Inflammatory macrophage treated with lipopolysaccharide for 4 hours (primary cell): ENCODE results near the gene ECE1.

Experiments
- DNase-seq: peaks from one replicate; pipeline ENCODE4 v3.0.0-alpha.2; 2020

The ECE1 gene

DNA sequence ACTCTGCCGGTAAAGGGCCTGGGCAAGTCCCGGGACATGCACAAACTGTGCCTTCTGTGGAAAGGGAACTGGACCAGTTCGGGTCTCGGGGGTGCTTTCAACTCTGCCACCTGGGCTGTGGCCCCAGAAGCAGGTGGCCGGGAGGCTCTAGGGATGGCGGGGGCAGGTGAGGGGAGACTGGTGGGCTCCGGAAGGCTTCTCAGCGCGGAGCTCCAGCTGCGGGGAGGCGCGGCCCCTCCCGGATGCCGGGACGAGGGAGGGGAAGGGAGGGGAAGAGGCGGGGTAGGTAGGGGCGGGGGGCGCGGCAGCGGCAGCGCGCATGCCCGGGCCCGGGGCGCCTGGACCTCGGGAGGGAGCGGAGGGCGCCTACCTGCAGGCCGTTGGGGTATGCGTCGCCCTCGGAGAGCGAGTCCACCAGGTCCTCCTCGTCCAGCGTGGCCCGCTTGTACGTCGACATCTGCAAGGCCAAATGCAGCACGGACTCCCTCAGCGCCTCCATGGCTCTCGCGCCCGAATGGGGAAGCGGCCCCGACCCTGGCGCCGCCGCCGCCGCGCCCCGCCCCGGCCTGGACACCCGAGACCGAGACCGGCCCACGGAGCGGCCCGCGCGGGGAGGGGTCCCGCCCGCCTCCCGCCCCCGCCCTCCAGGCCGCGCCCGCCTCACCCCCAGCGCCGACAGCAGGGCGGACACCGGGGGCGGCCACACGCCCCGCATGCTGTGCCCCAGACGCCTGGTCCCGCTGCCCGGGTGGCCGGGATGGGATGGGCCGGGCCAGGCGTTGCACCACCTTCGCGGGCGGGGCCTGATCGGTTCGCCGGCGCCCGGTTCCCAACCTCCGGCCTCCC lies at the start of gene ECE1:
Gene ECE1 (minus strand): TSS at position 764 of the 846 bp plus-strand sequence. CDS start 49 bp downstream, at position 715.
- DNase-seq: peak; percentile 60

DNA sequence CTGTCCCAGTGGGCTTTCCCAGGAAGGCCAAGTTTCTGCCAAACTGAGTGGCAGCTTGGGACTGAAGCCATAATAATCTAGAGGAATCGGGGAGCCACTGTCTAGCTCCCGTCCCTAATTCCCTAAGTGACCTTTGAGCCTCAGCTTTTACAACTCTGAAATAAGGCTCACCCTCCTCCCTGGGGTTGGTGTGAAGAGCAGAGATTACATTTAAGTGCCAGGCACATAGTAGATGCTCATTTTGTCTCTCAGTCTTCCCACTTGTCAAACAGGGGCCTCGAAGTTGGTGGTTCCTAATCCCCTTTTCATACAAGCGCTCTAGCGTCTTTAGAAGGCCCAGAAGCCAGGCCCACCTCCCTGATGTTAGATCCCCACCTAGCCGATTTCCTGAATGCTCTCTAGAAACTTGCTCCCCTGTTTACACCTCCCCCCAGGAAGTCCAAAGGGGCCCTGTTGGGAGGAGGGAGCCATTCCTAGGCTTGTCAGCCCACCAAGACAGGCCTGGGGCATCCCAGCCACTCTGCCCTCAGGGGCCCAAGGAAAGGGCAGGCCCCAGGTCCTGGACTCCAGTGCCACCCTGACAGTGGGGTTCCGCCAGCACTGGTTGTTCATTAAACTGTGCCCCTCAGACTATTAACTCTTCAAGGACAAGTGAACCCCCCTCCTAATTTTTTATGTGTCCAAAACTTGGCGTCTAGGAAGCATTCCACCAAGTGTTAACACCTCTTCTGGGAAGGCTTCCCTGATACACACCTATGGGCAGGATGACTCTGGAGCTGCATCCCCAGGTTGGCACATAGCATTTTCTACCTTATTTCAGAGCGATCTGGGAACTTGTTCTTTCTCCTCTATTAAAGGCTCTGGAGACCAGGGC lies 49.3 kb upstream of the ECE1 start:
- DNase-seq: no peak

- no peak for DNase-seq
Observed at GRCh38 chr1:21338573-21339355, 48.5 kb upstream of the ECE1 start.

- peak; percentile 92 for DNase-seq
Observed at GRCh38 chr1:21337928-21338572, 47.8 kb upstream of the ECE1 start.

- DNase-seq: peak; percentile 51
Observed at GRCh38 chr1:21337454-21337927, 47.2 kb upstream of the ECE1 start.

GRCh38 chr1:21337010-21337437 lies 46.8 kb upstream of the ECE1 start:
- DNase-seq: no peak

DNA sequence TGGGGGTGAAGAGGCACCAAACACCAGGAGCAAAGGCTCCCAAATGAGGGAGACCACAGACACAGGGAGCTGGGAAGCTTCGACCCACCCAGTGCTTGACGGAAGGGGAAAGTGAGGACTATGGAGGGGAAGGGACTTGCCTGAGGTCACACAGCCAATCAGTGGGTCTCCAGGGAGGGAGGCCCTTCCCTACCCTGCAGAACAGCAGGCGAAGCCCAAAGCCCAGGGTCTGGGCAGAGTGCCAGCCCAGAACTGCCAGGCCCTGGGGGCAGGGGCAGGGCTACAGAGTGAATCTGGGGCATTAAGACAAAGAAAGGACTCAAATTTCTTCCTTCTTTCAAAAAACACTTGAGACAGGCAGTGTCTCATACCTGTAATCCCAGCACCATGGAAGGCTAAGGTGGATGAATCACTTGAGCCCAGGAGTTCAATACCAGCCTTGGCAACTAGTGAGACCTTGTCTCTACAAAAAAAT lies 45.5 kb upstream of the ECE1 start:
- DNase-seq: no peak

DNA sequence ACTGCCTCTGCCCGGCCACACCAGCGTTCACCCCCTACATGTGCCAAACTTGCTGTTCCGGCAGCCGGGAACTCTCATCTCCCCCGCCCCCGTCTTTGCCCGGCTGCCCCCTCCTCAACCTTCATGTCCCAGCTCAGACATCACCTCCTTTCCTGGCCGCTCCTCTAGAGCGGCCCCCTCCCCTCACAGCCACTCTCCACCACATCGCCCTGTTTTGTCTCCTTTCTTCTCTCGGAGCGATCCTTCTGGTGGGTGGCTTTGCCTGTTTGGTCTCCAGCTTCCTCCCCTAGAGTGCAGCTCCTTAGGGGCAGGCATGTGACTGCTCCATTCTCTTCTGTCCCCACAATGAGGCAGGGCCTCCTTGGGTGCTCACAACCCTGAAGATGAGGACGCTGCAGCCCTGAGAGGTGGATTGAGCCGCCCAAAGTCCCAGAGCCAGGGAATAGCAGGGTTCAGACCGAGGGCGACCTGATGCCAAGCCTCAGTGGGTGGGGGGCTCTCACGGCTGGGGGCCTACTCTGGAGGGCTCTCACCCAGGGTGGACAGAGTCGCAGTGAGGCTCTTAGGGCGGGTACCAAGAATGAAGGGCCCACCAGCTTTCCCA lies 44.9 kb upstream of the ECE1 start:
- DNase-seq: no peak

DNA sequence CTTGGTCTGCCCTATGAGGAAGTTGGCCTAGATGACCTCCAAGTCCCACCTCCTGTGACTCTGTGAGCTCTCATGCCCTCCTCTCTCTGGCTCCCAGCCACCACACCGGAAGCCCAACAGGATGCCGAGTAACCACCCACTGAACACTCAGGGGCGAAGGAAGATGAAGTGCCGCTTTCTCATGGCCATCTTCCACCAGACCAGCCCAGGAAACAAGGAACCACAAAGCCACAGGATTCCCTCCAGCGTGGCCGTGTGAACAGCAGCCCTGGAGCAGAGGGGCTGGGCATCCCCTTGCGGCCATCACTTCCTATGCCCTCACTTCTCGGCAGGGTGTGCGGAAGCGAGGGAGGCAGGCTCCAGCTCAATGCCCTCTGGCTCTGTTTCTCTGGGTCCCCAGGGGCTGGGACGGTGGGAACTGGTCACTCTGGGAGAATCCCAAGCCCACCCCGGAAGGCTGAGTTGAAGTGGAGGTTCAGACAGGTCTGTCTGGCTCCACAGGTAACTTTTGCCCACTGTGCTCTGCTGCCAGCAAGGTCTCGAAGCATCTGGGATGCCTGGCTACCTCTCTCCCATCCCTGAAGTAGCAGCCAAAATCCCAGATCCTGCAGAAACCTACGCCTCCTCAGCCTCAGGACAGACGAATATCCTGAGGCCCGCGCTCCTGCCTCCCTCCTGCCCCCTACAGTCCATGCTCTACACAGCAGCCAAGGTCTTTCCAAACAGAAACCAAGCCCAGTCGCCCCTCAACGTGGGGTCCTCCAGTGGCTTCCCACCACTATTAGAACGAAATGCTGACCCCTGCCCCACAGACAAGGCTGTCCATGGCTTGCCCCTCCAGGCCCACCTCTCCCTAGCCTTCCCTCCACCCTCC lies 44.2 kb upstream of the ECE1 start:
- DNase-seq: peak; percentile 97

DNA sequence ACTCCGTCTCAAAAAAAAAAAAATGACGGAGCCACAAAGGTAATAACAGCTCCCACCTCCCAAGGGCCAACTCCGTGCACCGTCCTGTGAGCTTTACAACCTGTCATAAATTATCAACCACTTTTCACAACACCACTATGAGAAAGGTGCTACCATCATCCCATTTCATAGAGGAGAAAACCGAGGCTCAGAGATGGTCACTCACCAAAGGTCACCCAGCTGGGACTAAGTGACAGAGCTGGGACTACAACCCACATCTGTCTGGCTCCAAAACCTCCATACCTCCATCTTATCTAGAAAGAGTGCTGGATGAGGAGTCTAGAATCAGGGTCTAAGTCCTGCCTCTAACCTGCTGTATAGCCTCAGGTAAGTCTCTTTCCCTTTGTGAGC lies 43.6 kb upstream of the ECE1 start:
- no peak for DNase-seq

GRCh38 chr1:21332554-21333311 lies 42.5 kb upstream of the ECE1 start:
- peak; percentile 79 for DNase-seq

DNA sequence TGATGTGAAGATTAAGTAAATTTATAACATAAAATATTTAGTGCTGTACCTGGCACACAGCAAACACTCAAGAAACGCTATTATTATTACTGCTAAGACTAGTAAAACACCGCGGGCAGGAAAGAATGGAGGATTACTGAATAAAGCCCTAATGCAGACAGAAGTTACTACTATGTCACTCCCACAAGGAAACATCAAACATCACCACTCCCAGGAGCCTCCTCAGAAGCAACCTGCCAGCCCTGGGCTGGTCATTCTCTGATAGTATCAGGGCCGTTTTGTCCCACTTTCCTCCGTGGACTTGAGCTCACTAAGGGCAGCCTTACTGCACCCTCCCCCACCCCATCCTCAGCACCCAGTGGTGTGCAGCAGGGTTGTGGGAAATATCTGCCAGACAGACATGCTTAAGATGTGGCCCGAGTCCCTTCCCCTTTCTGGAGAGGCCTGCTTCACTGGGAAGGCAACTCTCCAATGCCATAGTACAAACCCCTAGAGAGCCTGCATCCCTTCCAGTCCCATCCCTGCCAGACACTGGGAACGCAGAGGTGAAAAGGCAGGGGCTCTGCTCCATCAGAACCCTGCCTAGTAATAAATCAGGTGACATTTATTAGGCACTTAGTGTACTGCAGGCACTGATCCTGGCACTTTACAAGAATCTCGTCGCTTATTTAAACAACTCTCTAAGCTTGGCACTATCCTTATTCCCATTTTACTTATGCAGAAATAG lies 41.7 kb upstream of the ECE1 start:
- DNase-seq: peak; percentile 59

- no peak for DNase-seq
Observed at GRCh38 chr1:21330544-21330943, 40.3 kb upstream of the ECE1 start.

DNA sequence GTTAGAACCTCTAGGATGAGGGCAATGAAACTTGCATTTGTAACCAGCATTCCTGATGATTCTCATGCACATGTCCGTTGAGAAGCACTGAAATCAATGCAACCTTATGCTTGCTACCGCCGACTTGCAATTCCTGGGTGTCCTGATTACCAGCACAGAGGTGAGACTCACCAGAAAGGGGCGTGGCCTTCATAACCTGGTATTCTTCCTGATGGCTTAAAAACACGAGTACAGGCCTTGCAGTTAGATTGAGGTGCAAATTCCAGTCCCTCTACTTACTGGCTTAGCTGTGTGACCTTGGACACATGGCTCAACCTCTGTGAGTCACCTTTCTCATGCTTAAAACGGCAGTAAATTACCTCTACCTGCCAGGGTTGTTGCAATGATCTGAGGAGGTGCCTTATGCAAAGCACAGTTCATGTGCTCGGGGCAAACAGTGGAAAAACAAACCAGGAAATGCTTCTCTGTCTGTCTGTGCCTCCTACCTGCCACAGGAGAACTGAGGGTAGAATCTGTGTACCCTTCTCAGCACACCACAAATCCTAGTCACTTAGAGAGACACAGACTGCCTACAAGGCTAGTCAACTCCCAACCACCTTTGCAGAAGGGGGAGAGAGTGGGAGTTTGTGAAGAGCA lies 39.1 kb upstream of the ECE1 start:
- no peak for DNase-seq

DNA sequence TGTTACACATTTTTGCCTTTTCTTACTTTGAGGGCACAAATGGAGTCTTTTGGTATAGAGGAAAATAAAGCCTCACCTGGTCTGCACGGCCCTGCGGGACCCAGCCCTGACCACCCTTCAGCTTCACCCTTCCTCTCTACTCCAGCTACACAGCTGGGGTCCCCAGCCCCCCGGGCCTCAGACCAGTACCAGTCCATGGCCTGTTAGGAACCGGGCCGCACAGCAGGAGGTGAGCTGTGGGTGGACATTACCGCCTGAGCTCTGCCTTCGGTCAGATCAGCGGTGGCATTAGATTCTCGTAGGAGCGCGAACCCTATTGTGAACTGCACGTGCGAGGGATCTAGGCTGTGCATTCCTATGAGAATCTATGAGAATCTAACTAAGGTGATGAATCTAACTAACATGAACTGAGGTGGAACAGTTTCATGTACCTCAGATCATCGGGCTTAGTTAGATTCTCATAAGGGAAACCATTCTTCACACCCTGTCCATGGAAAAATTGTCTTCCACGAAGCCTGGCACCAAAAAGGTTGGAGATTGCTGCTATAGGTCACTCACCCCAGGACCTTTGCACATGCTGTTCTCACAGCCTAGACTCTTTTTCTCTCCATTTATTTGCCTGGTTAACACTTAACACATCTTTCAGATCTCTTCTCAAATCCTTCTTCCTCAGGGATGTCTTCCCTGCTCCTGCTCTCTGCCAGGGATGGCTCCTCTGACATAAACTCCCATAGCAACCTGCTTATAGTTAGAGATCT lies 37.5 kb upstream of the ECE1 start:
- DNase-seq: no peak

DNA sequence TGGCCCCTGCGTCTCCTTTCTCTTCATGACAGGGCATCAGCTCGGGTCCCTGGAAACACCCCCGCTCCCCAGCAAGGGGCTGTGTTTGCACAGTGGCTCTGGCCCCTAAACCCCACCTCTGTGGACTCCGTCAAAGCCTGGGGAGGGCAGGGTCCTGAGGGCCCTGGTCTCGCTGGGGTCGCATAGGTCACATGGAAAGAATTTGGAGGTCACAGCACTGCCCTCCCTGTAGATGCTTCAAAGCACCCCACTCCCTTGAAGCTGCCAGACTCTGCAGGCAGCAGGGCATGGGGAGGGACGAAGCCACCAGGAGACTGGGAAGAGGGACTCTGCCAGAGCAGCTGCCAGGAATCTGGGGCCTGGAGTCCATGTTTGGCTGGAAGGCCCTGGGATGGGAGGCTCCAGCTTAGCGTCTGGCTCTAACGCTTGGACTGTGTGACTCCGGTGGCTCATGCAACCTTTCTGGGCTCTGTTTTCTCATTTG lies 36.6 kb upstream of the ECE1 start:
- no peak for DNase-seq

DNA sequence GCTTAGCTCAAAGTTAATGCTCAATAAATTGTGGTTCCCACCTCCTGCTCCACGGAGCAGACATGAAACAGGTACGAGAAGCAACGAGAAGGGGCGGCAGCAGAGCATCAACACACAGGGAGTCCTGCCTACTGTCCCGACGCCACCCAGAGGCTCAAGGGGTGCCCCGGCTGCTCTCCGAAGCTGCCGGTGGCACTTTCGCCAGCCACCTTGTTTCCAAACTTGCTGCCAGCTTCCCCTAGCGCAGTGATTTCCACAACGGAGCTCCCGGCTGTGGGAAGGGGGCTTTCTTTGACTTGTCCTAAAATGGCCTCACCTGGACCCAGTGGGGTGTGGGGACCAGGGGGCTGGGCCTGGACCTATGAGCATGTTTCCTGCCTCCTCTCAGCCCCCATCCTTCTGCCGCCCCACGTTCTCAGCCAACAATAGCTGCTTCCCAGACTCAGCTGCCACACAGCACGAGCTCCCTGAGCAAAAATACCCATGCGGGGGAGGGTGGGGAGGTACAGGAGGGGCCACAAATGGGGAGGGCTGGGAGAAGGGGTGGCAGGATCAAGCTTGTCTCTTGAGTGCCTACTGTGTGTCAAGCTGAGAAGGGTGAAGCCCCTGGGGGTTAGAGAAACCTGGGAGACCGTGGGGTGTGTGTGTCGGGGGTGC lies 35.6 kb upstream of the ECE1 start:
- no peak for DNase-seq
